OCI-LY1 (cell line): ENCODE data around the gene TNN.

Experiments
- CTCF ChIP-seq: fragments of 200-600 bp; sonication (generic), shearing (Covaris generic); IDR thresholded peaks from 2 replicates; pipeline ENCODE4 v1.5.1; 2017; ENCODE audit warnings: mild to moderate bottlenecking, antibody characterized with exemption, low read length, moderate library complexity, mixed read lengths
- EZH2 ChIP-seq: fragments of 200-600 bp; sonication (generic), shearing (Covaris generic); IDR thresholded peaks from 2 replicates; pipeline ENCODE4 v1.8.0; 2017; ENCODE audit warnings: borderline replicate concordance, mixed run types, mild to moderate bottlenecking, antibody characterized with exemption, low read length, moderate library complexity, mixed read lengths

GRCh38 chr1:175116210-175116798 lies 48.7 kb downstream of the TNN start:
- TF ChIP-seq CTCF (no peak), EZH2 (no peak)
